Hippocampal formation (tissue), 2 donors: ENCODE measurements around the gene PDHA1.

Source experiments
- DNase-seq, 2 donors: peaks; one replicate each; lab custom pipeline; 2025; lab: John Stamatoyannopoulos, UW

Gene PDHA1

GRCh38 chrX:19343535-19344408, at the start of gene PDHA1:
PDHA1 (plus strand) TSS chrX:19343927; CDS start chrX:19344038, 111 bp downstream.
- DNase-seq = peak; percentile 82 to 86

GRCh38 chrX:19303256-19303880, 40.4 kb upstream of the PDHA1 start:
- no peak for DNase-seq

DNA sequence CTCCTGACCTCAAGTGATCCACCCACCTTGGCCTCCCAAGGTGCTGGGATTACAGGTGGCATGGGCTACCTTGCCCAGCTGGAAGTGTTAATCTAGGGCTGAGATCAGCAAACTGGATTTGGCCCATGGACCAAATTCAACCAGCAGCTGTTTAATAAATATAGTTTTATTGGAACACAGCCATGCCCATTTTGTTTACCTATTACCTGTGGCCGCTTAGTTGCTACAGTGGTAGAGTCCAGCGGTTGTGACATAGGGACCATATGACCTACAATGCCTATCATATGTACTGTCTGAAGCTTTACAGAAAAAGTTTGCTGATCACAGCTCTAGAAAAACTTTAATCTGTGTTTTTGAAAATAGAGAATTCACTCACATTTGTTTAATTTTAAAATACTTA, 17.2 kb upstream of the PDHA1 start:
- DNase-seq = no peak

DNA sequence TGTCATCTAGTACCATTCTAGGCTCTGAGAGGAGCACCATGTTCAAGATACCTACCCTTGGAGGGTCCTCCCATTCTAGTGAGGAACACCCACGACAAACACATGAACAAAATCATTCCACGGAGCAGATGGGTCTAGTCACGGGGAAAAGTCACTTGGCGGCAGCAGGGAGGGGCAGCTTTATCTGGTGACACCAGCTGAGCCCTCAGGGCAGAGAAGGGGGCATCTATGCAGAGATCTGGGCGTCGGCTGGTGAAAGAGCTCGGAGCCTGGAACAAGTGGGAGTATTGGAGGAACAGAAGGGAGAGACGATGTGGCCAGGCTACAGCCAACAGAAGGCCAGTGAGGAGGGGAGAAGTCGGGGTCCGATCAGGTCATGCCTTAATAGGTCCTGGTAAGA, 11.9 kb upstream of the PDHA1 start:
- no peak for DNase-seq

DNA sequence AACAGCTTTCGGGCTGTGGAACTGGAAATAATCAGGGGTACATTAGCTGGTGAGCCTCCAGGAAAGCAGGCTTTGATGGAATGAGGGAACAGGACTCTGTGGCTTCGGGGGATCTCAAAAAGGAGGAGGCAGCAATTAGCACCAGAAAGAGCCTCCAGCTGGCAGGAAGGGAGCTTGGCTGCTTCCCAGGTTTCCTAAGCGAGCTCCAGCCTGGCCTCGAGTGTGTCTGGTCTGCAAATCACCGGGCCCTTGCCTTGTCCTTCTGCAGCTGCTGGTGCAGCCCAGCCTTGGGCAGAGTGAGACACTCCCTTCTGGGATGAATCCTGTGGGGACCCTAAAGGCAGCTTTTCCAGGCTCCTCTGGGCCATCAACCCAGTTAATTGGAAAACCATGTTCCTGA, 10.7 kb upstream of the PDHA1 start:
- peak; percentile 3 to 5 for DNase-seq

DNA sequence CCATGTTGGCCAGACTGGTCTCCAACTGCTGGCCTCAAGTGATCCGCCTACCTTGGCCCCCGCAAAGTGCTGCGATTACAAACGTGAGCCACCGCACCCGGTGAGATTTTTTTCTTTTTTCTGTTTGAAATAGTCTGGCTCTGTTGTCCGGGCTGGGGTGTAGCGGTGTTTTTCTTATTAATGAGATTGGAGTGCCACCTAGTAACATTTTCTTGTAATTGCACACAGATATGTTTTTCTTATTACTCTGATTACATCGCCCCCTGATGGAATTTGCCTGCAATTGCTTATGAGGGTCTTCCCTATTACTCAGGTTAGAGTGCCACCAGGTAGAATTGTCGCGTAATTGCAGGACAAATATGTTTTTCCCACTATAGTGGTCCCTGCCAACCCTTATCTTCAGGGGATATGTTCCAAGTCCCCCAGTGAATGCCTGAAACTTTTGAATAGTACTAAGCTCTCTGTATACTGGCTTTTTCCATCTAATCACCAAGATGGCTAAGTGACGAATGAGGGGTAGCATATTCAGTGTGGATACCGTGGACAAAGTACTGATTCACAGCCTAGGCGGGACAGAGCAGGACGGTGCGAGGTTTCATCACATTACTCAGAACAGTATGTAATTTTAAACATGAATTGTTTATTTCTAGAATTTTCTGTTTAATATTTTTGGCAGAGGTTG, 8.6 kb upstream of the PDHA1 start:
- DNase-seq = no peak

- no peak for DNase-seq
These were observed 1.3 kb upstream of the PDHA1 start for GRCh38 chrX:19342331-19342906.

GRCh38 chrX:19343085-19343534, 617 bp upstream of the PDHA1 start:
- no peak for DNase-seq

DNA sequence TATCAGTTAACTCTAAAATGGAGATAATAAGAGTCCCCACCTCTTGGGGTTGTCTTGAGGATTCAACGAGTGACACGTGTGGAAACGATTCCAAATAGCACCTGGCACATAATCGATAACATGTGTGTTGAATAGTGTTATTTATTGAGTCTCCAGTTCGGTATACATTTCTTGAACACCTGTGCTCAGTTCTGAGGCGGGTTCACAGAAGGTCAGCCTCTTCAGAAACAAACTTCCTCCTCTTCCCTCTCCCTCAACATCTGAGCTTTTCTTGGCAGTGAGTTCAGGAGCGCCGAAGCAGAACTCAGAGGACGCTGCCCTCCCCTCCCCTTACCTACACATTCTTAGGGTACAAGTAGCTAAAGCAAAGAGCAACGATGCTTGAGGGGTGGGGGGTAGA, 934 bp downstream of the PDHA1 start:
- no peak for DNase-seq

DNA sequence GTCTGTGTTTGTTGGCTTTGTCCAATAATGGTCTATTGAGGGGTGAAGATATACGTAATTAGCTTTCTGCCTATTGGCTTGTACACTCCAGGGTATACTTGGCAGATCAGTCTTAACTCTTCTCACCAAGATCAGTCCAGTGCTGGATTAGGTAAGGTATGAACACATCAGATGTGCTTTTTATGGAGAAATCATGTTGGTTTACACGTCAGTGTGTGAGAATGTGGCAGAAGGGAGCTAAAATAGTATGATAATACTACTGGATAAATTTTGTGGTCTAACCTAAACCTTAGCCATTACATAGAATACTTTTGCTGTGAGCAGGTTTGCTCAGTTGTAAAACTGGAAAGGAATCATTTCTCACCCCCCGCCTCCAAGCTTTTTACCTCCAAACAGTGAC, 4.2 kb downstream of the PDHA1 start:
- no peak for DNase-seq

- DNase-seq = no peak
These were observed 5.5 kb downstream of the PDHA1 start for GRCh38 chrX:19349264-19349663.

DNA sequence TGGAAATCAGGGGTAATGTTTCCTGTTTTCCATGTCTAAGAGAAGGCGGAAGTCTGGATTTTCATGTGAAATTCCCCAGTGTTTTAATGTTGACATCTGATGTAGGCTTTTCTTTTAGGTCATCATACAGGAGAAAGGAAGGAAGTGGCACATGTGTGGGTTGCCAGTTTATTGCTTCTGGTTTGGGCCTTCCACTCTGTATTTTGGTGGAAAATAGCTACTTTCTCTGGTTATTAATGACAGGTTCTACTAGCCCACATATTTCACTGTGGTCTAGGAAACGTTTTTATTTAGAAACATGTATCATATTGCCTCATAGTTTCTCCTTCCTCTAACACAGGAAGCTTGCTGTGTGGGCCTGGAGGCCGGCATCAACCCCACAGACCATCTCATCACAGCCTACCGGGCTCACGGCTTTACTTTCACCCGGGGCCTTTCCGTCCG, 7.2 kb downstream of the PDHA1 start:
- no peak for DNase-seq

DNA sequence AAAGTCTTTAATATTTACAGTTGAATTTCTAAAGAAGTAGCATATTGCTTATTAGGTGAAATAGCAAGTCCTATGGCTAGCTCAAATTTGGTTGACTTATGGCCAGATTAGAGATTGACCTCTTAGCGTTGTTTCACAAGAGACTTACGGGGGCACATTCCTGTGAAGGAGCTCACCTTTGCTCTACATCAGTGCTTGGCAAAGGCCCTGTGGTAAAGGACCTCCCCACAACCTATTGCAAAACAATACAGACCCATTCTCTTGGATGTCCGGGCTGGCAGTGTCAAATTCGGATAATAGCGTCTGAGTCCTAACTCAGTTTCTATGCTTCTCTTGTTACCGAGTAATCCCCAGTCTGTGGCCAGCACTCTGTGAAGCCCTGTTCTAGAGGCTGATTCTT, 10.9 kb downstream of the PDHA1 start:
- no peak for DNase-seq

- no peak for DNase-seq
These were observed 14.8 kb downstream of the PDHA1 start for GRCh38 chrX:19358521-19358920.

- DNase-seq = no peak
These were observed 17.2 kb downstream of the PDHA1 start for GRCh38 chrX:19360903-19361302.

GRCh38 chrX:19361701-19362100, 18.0 kb downstream of the PDHA1 start:
- no peak for DNase-seq

DNA sequence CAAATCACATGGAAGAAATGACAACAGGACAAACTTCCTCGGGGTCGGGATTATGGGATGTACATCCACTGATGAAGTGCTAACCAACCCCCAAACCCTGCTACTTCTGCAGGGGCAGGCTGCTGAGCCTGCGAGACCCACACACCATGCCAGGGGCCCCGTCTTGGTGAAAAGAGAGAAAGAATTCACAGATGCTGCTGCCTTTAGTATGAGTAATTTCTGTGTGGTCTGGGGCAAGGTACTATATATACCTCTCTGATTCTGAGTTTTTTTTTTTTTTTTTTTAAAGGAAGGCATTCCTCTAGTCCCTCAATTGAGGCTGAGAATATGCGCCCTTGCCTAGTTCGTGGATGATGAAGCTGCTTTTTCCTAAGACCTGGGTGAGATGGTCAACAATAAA, 24.8 kb downstream of the PDHA1 start:
- no peak for DNase-seq

DNA sequence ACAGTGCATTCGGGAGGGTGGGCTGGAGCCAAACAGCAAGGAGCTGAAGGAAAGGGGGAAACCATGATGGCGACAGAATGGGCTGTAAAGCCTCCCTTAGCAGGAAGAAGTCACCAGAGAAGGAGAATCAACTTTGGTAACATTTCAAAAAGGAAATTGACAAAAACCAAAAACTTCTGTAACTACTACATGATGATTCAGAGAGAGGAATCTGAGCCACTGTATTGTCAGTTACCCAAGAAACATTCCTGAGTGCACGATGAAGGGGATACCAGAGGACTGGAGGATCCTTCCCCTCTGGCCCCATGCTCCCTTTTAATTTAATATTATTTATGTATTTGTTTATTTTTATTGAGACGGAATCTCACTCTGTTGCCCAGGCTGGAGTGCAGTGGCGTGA, 26.3 kb downstream of the PDHA1 start:
- DNase-seq = no peak

- DNase-seq = peak; percentile 9 to 17
These were observed 28.4 kb downstream of the PDHA1 start for GRCh38 chrX:19372170-19372546.

DNA sequence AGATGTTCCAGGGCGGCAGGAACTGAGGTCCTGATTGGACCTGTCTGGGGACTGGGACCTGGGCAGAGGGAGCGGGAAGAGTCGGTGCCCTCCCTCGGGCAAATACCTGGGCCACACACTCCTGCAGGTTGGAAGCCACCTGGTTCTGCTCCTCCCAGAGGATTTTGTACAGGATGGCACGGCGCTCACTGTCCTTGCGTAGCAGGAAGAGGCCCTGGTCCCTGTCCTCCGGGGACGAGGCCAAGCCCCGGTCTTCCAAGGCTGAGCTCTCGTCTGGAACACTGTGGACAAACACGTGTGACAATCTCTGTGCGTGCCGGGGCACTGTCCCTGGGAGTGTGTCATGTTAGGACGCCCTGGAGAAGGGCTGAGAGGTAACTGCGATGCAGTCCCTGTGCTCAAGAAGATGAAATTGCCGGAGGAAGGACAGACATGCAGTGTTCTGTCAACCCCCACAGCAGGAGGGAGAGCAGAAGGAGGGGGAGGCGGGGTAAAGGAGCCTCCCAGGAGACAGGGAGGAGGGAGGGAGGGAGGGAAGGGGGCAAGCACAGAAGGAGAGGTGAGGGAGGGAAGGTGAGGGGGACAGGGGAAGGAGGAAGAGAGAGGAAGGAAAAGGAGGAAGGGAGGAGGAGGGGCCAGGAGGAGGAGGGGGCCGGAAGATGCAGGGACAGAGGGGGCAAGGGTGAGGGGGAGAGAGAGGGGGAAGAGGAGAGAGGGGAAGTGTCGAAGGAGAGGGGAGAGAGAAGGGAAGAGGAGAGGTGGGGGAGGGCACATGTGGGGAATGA, 29.0 kb downstream of the PDHA1 start:
- no peak for DNase-seq

DNA sequence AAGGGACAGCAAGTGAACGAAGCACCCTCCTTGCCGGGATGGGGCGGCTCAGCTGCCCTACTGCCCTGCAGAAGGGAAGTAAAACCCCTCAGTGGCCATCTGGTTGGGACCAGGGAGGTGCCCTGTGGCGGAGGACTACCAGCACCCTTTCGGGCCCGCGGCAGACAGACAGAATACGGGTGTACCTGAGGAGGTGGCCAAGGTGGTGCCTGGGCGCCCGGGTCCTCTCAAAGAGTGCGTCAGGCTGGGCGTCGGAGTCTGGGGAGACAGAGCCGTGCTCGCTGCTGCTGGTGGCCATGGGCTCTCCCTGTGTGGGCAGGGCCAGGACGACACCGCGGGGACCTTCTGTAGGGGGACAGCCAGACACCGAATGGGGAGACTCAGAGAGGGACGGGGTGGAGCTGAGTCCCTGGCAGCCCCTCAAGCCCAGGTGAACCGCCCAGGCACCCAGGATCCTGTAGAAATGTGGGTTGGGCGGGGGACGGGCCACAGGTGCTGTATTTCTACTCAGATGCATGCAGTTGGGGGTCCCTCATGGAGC, 29.7 kb downstream of the PDHA1 start:
- no peak for DNase-seq
